Activated T-cell treated with anti-CD3 and anti-CD28 coated beads, Interleukin-2, amount 50 U/mL, for 1 hour (primary cell): ENCODE data around the gene SPNS3.

Experiments used
- DNase-seq: peaks from one replicate; pipeline ENCODE4 v3.0.0-alpha.2; 2020

Gene SPNS3

DNA sequence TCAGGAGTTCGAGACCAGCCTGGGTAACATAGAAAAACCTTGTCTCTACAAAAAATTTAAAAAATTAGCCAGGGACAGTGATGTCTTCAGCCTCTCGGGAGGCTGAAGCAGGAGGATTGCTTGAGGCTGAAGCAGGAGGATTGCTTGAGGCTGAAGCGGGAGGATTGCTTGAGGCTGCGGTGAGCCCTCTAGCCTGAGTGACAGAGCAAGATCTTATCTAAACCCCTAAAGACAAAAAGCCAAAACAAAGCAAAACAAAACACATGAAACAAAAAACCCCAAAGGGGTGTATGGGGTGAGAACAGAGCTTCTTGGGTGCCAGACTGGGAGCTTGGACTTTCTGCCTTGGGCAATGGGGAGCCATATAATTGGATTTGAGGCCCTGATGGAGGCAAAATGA, 2.6 kb downstream of the SPNS3 start:
- no peak for DNase-seq

DNA sequence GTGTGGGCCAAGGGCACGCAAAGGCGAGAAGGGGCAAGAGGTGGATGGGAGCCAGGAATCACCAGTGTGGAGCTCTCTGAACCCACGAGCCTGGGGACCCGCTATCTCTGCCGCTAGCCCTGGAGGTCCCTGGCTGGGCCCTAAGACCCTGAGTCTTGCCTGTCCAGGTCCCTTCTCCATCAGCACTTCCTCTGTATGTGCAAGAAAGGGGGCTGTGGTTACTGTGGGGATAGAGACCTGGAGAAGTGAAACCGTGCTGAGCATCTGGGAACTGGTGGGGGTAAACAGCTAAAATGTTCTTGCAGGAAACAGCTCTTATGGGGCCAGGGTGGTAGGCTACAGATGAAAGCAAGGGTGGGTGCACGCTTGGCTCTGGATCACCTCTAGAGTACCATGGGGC, 3.1 kb downstream of the SPNS3 start:
- no peak for DNase-seq

DNA sequence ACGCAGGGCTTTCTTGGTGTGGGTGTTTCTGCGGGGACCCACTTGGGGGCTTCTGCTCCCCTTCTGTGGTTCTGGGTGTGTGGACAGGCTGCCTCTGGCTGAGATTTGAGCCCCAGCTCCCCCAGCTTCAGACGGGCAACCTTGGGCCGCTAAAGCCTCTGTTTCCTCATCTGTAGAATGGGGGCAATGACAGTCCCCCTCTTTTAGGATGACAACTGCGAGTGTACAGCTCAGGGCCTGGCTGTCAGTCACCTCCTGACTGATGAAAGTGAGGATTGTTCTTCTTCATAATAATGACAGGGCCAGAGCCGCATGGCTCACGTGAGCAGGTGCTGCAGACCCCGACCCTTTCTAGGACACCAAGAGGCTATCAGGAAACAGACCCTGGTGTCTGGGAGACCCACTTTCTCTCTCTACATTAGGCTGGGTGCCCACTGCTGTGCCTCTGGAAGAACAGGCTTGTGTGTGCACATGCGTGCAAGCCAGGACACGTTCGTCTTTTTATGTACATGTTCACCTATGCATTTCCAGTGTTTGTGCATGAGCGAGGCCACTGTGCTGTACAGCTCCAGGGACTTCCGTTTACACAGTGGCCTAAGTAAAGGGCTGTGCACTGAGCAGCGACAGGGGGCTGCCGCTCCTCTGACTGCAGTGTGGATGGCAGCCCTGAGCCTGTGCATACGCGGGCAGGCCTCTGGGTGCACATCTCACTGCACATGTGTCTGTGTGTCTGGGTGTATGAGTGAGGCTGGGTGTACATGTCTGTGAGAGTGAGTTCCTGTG, 4.6 kb downstream of the SPNS3 start:
- DNase-seq, result no peak

DNA sequence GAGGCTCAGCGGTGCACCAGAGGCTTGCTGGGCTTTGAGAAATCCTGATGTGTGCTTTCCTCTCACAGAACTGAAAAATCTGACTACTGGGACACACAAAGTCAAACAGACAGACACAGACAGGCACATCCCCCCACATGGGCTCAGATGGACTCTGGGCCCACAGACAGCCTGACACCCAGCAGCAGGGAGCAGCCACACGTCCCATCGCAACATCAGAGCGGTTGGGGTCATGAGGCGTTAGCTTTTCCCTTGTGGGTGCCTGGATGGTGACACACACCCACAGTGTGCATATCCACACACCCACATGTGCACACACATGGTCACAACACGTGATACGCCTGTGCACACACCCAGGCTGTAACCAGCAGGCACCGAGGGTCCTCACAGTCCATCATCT, 6.3 kb downstream of the SPNS3 start:
- no peak for DNase-seq

DNA sequence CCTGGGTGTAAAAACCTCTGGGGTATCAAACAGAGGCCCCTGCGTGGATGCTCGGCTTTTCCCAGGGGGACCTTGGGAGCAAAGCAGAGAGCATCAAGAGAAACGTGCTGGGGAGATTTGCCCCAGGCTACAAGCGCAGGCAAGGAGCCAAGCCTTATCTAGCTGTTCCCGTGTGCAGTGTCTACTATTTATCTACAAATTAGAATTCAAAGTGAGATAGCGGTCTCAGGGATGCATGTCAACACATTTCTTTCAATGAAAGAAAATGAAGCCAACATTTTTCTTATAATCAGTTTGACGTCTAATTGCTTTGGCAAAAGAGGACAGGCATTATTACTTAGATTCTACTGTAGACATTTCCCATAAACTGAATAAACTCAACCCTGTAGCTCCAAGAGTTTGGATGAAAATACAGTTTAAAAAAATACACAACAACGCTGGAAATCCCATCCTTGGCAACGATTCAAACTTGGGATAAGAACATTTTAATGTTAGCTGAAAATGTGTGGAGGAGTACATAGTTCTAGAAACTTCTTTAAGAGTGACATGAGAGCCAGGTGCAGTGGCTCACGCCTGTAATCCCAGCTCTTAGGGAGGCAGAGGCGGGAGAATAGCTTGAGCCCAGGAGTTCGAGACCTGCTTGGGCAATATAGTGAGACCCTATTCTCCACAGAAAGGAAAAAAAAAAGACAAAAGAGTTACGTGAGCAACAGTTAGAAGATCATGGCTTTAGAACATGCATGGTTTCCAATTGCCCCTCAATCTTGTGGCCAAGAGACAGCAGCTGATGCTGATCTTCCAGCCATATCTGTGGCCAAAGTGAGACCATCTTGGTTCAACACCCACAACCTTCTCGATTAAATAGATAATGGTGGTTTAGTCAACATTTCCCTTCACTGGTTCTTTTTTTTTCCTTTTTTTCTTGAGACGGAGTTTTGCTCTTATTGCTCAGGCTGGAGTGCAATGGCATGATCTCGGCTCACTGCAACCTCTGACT, 7.2 kb downstream of the SPNS3 start:
- DNase-seq, result no peak

DNA sequence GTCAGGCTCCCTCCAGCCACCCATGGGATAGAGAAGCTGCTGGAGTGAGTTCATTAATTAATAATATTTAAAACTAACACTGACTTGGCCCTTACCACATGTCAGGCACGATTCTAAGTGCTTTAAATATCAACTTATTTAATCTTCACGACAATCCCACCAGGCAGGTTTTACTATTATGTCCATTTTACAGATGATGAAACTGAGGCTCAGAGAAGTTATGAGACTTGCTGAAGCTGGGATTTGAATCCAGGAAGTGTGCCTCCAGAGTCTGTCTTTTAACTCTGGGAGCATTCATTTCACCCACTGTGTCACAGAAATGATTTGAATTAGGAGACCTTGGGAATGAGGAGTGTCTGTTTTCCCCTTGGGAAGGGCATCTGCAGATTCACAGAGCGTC, 8.8 kb downstream of the SPNS3 start:
- DNase-seq, result no peak

DNA sequence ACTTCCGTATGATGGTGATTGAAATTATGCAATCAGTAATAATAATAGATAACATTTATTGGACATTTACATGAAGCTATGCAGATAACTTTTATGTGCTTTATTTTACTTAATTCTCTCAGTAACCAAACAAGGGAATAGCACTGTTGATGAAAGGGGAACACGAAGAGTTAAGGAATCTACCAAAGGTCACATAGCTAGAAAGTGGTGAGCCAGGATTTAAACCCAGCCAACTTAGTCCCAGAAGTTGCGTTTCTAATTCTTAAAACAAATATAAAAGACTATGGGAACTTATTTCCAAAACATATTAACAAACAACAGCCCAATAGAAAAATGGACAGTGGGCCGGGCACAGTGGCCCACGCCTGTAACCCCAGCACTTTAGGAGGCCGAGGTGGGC, 9.7 kb downstream of the SPNS3 start:
- DNase-seq, result no peak

DNA sequence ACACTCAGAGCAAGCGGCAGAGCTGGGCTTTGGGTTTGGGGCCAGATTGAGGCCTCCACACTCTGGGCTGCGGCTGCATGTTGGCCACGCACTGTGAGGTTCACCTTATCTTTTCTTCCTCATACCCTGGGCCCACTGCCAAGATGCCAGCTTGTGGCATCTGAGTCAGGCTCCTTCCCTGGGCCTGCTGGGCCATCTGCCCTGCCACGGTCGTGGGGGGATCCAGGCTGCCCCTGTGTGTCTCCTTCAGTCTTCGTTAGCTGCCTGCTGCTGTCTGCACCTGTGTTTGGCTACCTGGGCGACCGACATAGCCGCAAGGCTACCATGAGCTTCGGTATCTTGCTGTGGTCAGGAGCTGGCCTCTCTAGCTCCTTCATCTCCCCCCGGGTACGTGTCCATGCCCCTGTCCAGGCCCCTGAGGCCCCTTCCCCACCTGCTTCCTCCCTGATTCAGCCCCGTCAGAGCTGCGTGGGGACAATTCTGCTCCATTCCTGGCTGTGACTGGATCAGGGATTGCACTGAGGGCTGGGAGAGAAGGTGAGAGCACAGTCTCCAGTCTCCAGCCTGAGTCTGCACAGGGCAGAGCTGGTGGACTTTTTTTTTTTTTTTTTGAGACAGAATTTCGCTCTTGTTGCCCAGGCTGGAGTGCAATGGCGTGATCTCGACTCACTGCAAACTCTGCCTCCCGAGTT, 11.2 kb downstream of the SPNS3 start:
- no peak for DNase-seq

DNA sequence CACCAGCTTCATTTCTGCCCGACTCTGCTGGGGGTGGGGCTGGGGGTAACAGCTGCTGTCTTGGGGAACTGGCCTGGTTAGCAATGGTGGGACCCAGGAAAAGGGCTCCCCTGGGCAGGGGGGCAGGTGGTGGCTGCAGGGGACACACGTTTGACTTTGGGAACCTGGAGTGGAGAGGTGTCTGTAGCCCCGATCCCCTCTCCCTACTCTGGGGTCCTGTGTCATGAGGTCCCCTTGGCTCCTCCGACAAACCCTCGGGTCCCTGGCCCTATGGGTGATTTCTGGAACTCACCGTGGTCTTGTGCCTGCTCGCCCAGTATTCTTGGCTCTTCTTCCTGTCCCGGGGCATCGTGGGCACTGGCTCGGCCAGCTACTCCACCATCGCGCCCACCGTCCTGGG, 12.0 kb downstream of the SPNS3 start:
- DNase-seq, result no peak

DNA sequence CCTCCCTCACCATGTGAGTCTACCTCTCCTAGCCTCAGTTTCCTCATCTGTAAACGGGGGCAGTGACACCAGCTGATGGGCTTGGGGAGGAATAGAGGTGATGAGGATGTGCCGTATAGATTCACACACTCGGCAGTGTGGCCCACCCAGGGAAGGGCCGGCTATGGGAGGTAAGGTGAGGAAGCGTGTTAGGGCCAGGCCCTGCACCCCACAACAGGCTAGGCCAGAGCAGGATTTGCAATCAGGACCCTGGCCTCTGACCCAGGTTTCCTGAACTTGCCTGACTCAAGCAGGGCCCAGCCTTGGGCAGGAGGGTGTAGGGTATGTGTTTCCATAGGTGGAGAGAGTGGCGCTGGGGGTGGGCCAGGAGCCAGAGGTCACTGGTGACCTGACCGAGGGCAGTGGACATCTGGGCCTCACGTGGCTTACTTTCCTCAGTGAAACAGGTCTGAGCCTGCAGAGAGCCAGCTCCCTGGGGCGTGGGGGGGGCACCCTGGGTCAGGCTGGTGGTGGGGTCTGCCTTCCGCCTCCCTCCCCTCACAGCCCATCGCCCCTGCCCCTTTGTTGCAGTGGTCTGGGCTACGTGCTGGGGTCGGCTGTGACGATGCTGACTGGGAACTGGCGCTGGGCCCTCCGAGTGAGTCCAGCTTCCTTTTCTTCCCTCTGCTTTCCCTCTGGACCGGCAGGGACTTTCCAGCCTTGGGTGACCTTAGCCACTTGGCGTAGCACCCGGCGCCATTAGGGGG, 12.8 kb downstream of the SPNS3 start:
- DNase-seq, result no peak

DNA sequence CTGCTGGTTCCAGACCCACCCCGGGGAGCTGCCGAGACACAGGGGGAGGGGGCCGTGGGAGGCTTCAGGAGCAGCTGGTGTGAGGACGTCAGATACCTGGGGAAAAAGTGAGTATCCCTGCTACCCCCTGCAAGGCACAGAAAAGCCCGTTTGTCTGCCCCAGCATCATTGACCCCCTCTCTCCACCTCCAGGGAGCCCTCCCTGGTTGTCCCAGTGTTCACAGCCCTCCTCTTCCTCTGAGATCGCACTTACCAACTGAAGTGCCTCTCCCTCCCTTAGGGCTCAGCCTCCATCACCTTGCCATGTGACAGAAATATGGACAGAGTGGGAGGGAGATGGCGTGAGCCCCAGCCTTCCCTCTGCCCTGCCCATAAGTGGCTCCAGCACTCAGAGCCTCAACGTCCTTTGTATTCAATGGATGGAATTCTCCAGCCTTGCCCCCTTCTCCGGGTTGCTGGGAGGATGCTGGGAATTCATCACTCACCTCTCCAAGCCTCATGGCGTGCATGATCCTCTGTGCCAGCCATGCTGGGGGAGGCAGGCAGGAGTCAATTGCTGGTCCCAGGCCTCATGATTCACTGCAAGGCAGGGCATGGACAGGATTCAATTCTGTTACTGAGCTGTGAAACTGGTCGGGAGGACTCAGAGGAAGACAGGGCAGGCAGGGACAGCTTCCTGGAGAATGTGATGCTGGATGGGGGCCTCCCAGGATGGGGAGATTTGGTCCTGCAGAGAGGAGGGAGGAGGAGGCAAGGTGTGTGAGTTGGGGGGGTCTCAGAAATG, 14.6 kb downstream of the SPNS3 start:
- no peak for DNase-seq

DNA sequence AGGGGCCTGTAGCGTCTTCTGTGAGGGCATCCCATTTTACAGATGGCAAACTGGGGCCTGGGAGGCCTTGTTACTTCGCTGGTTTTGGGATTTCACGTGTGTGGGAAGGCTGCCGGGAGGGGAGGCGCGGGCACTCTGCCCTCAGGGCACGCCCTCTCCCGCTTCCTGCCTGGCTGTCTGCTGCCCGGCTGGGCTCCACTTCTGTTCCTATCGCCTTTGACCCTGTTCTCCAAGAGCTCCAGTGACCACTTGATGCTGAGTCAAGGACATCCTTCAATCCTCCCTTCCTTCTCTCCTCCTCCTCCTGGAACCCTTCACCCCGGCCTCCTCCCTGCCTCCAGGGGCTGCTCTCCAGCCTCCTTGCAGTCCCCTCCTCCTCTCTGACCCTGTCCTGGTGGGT, 16.0 kb downstream of the SPNS3 start:
- no peak for DNase-seq

DNA sequence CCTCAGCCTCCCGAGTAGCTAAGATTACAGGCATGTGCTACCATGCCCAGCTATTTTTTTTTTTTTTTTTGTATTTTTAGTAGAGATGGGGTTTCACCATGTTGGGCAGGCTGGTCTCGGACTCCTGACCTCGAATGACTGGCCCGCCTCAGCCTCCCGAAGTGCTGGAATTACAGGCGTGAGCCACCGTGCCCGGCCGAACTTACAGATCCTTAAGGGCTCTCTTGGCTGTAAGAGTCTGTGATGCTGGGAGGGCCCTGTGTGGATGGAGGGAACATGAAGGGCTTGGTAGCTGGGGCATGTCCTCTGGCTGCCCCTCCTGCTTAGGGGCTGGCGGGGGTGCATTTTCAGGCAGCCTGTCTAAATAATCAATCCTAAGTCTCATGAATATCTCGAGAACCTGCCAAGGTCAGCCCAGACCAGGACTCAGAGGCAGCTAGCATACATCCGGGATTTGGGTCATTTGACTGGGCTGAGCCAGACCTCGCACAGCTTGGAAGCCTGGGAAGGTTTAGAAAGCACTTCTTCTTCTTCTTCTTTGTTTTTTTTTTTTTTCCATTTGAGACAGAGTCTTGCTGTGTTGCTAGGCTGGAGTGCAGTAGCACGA, 17.1 kb downstream of the SPNS3 start:
- DNase-seq, result no peak

DNA sequence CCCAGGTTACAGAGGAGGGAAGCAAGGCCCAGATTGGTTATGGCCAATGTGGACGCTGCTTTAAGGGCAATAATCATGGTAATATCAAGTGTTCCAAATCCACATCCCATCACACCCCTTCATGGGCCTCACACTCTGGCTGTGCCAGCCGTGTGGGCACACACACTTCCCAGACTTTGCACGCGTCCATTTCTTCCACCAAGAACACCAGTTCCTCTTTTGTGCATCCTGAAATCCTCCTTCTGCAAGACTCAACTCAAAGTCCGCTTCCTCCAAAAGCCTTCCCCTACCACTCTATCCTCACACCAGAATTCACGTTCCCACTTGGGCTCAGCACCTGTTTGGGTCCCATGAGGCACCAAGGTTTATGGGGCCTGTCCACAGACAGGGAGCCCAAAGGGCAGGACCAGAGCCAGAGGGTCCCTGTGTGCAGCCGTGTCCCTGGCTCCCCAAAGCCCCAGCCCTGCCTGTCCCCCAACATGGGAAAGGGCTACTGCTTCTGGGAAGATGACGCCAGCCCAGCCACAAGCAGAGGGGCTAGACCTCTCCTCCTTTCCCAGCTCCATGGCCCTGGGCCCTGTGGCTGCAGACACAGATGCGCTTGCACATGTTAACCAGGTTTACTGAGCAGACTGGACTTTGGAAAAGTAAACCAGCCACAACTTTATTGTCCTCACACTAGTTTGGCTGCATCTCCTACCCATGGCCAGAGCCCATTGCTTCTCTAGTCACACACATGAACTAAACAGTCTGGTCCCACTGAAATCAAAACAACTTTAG, 20.3 kb downstream of the SPNS3 start:
- DNase-seq, result no peak

DNA sequence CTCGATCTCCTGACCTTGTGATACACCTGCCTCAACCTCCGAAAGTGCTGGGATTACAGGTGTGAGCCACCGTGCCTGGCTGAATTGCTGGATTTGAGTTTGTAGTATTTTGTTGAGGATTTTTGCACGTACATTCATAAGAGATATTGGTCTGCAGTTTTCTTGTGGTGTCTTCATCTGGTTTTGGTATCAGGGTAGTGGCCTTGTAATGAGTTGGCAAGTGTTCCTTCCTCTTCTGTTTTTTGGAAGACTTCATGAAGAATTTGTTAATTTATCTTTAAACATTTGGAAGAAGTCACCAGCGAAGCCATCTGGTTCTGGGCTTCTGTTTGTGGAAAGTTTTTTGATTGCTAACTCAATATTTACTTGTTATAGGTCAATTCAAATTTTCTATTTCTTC, 26.9 kb downstream of the SPNS3 start:
- no peak for DNase-seq

DNA sequence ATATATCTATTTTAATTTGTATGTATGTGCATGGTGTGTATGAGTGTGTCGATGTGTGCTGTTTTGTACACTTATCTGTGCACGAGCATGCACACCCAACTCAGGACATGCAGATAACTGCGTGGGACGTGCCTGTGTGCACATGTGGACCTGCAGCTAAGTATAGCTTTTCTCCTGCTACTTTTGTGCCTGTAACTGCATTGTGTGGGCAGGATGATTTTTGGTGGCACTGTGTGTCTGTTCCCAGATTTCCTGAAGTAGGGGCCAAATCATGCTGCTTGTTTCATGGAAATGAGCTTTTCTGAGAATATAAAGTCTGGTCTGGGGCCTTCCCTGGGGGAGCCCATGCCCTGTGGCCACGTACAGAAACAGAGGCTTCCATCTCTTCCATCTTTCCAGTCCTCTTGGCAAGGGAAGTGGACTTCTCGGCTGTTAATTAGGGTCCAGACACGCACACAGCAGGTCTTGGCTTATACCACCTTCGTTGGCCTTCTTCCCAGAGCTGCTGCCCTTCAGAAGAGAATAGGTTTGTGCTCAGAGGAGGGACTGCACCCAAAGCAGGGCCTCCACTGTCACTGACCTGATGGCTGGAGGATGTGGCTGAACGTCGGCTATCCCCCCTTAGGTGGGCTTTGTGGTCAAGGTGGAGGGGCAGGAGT, 30.2 kb downstream of the SPNS3 start:
- DNase-seq, result no peak

DNA sequence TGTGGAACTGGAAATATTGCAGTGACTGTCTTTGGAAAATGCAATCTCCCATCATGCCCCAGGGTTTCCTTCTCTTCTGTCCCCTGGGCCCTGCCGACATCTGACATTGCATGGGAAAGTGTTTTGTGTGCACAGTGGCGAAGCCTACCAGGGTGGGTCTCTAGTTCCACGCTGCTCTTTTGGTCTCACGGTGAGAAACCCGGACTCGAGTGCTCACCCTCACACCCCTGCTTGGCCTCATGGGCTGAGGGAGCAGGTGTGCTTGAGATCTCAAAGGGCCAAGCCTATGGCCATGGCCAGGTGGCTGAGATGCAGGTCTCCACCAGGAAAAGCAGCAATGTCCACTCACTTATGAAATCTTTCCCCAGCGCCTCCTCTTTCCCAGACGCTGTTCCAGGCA, 32.0 kb downstream of the SPNS3 start:
- no peak for DNase-seq

DNA sequence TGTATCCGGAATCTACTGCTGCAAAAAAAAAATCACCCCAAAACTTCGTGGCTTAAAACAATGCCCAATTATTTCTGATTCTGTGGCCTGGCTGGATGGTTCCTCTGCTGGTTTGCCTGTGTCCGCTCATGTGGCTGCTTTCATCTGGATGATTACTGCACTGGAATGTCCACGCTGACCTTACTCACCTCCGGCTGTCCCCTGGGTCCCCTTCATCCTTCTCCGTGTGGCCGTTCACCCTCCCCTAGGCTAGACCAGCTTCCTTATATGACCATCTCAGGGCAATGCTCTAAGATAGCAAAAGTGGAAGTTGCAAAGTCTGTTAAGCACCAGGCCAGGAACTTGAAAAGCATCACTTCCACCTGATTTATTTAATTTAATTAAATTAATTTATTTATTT, 33.5 kb downstream of the SPNS3 start:
- no peak for DNase-seq

DNA sequence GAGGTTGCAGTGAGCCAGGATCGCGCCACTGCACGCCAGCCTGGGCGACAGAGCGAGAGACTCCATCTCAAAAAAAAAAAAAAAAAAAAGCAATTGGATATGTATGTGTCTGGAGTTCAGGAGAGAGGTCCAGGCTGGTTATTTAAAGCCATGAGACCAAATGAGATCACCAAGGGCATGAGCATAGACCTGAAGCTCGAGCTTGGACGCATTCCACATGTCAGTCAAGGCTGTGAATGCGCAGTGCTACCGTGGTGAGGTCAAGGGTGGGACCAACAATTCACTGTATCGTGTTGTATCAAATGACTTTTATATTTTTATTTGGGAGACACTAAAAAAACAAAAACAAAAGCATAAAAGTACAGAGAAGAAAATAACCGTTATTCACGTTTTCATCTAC, 35.8 kb downstream of the SPNS3 start:
- no peak for DNase-seq

DNA sequence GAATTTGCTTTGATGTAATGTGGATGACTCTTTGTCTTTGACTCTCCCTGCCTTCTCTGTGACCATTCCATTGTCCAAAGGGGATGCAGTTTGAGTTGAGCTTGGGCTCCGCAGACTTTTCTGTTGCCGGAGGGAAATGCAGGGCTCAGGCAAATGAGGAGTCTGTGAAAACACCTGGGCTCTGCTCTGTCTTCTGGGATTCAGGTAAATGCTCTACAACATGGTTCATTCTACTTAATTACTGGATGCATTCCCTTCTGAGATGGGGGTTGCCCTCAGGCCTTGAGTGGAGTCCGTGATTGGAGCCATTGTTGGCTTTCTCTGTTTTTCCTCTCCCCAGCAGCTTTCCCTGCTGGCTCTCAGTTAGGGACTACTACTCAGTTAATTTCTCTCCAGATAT, 38.5 kb downstream of the SPNS3 start:
- DNase-seq, result no peak
